GM23338 (cell line): ENCODE data around the gene ETV1. TPM values are rescaled to one million over a fixed set of nuclear protein-coding genes. Genes with fewer than 3 reads are reported as not detected.

Source experiments
- ATAC-seq: fragments of 200-7000 bp; cut with Tn5 transposase; 3 replicates; pipeline ENCODE4 v1.9.1; 2020
- DNase-seq: peaks from one replicate; pipeline ENCODE4 v3.0.0-alpha.2; 2015; ENCODE audit warnings: low spot score
- H2AFZ ChIP-seq: fragments of 200-600 bp; sonication (generic); 2 replicates; pipeline ENCODE4 v1.8.0; 2016; ENCODE audit warnings: antibody characterized with exemption, mild to moderate bottlenecking, moderate library complexity
- H3F3A ChIP-seq: fragments of 200-600 bp; sonication (generic); replicated peaks from 2 replicates; pipeline ENCODE4 v1.8.0; 2017; ENCODE audit warnings: antibody characterized with exemption, mixed run types, low read depth
- H3K27ac ChIP-seq: fragments of 200-600 bp; sonication (generic); 2 replicates; pipeline ENCODE4 v1.6.1; 2016; ENCODE audit warnings: low read depth
- H3K27me3 ChIP-seq: fragments of 200-600 bp; sonication (generic); 2 replicates; pipeline ENCODE4 v1.8.0; 2016; ENCODE audit warnings: mild to moderate bottlenecking, mixed run types, moderate library complexity; ENCODE audit not compliant: insufficient read depth
- H3K36me3 ChIP-seq: fragments of 200-600 bp; sonication (generic); 2 replicates; pipeline ENCODE4 v1.8.0; 2016; ENCODE audit warnings: mild to moderate bottlenecking; ENCODE audit not compliant: insufficient read depth
- H3K4me1 ChIP-seq: fragments of 200-600 bp; sonication (generic); 2 replicates; pipeline ENCODE4 v1.8.0; 2016; ENCODE audit warnings: mild to moderate bottlenecking, moderate library complexity; ENCODE audit not compliant: insufficient read depth
- H3K4me2 ChIP-seq: fragments of 200-600 bp; sonication (generic); 2 replicates; pipeline ENCODE4 v1.7.1; 2017; ENCODE audit warnings: mixed run types
- H3K4me3 ChIP-seq: fragments of 200-600 bp; sonication (generic); 2 replicates; pipeline ENCODE4 v1.6.1; 2016; ENCODE audit warnings: mixed run types
- H3K79me2 ChIP-seq: fragments of 200-600 bp; sonication (generic); replicated peaks from 2 replicates; pipeline ENCODE4 v1.8.0; 2017; ENCODE audit warnings: mild to moderate bottlenecking; ENCODE audit not compliant: insufficient read depth
- H3K9me2 ChIP-seq: fragments of 200-600 bp; sonication (generic); 2 replicates; pipeline ENCODE4 v1.8.0; 2017; ENCODE audit not compliant: insufficient read depth
- H4K20me1 ChIP-seq: fragments of 200-600 bp; sonication (generic); replicated peaks from 2 replicates; pipeline ENCODE4 v1.8.0; 2017; ENCODE audit warnings: mild to moderate bottlenecking; ENCODE audit not compliant: insufficient read depth
- H3K27ac Mint-ChIP-seq: 2 replicates; pipeline ENCODE4 v1.8.0; 2020; ENCODE audit warnings: inconsistent platforms, mild to moderate bottlenecking, moderate library complexity, mixed read lengths
- H3K27me3 Mint-ChIP-seq: 3 replicates; pipeline ENCODE4 v1.8.0; 2022; ENCODE audit warnings: low read depth, mild to moderate bottlenecking, moderate library complexity, mixed read lengths, inconsistent platforms; ENCODE audit not compliant: insufficient read depth, poor library complexity
- H3K36me3 Mint-ChIP-seq: 3 replicates; pipeline ENCODE4 v1.8.0; 2021; ENCODE audit warnings: low read depth, mild to moderate bottlenecking, inconsistent platforms, moderate library complexity, mixed read lengths
- H3K4me1 Mint-ChIP-seq: 3 replicates; pipeline ENCODE4 v1.8.0; 2020; ENCODE audit warnings: mild to moderate bottlenecking, inconsistent platforms, mixed read lengths
- H3K4me3 Mint-ChIP-seq: 3 replicates; pipeline ENCODE4 v1.8.0; 2021; ENCODE audit warnings: moderate library complexity, mild to moderate bottlenecking, inconsistent platforms, mixed read lengths
- H3K9me3 Mint-ChIP-seq: 3 replicates; pipeline ENCODE4 v1.8.0; 2020; ENCODE audit warnings: moderate library complexity, mild to moderate bottlenecking, inconsistent platforms, mixed read lengths
- CREB1 ChIP-seq: fragments of 250-450 bp; sonication (Bioruptor Pico); IDR thresholded peaks from 2 replicates; pipeline ENCODE4 v1.5.0; 2020; ENCODE audit warnings: low read depth, mild to moderate bottlenecking, moderate library complexity
- ETS1 ChIP-seq: IDR thresholded peaks from 2 replicates; pipeline ENCODE4 v1.6.1; 2016; ENCODE audit warnings: antibody characterized with exemption
- EZH2 ChIP-seq: fragments of 200-600 bp; sonication (generic); IDR thresholded peaks from one replicate; pipeline ENCODE4 v1.8.0; 2017; ENCODE audit warnings: antibody characterized with exemption, mild to moderate bottlenecking, low read depth; ENCODE audit not compliant: unreplicated experiment
- EZH2phosphoT487 ChIP-seq: fragments of 200-600 bp; sonication (generic); IDR thresholded peaks from one replicate; pipeline ENCODE4 v1.8.1; 2018; ENCODE audit warnings: antibody characterized with exemption; ENCODE audit not compliant: unreplicated experiment
- JUNB ChIP-seq: IDR thresholded peaks from one replicate; pipeline ENCODE4 v1.6.1; 2016; ENCODE audit warnings: antibody characterized with exemption; ENCODE audit not compliant: unreplicated experiment
- NANOG ChIP-seq: IDR thresholded peaks from 2 replicates; pipeline ENCODE4 v1.6.1; 2016; ENCODE audit warnings: antibody characterized with exemption, borderline replicate concordance
- POLR2AphosphoS5 ChIP-seq: IDR thresholded peaks from 2 replicates; pipeline ENCODE4 v1.6.1; 2016; ENCODE audit warnings: antibody characterized with exemption, low read depth
- STAT1 ChIP-seq: IDR thresholded peaks from one replicate; pipeline ENCODE4 v1.6.1; 2016; ENCODE audit warnings: antibody characterized with exemption; ENCODE audit not compliant: unreplicated experiment
- ZNF114 ChIP-seq: fragments of 250-450 bp; sonication (Bioruptor Pico); IDR thresholded peaks from 2 replicates; pipeline ENCODE4 v1.5.0; 2020; ENCODE audit warnings: mild to moderate bottlenecking, moderate library complexity
- ZNF331 ChIP-seq: fragments of 250-450 bp; sonication (Bioruptor Pico); IDR thresholded peaks from 2 replicates; pipeline ENCODE4 v1.5.0; 2020; ENCODE audit warnings: low read depth, mild to moderate bottlenecking, moderate library complexity
- polyA plus RNA-seq: library from polyadenylated mRNA; unstranded; fragments of >200 nt; fragmentation: Nextera tagmentation; extraction: Ambion mirVana; gene quantifications from 2 replicates; pipeline ENCODE4 v1.2.1, GENCODE V29; 2016
- total RNA-seq: library from RNA; depleted of rRNA; stranded (reverse); fragments of >200 nt; shearing (Covaris generic); gene quantifications from 2 replicates; pipeline ENCODE4 v1.2.3, GENCODE V29; 2014
- TF ChIP-seq, protein P1 (sequence below), 2 experiments: fragments of 200-600 bp in 1 of 2; sonication (generic) in 1 of 2; conservative IDR thresholded peaks; 2 replicates each; pipeline versions ENCODE4 v1.5.1 to v1.6.1; 2016 to 2017; ENCODE audit warnings: antibody characterized with exemption in 2 of 2, low read depth in 2 of 2, mild to moderate bottlenecking in 2 of 2, moderate library complexity in 1 of 2
- TF ChIP-seq, protein P2 (sequence below): IDR thresholded peaks from one replicate; pipeline ENCODE4 v1.6.1; 2018; ENCODE audit warnings: antibody characterized with exemption; ENCODE audit not compliant: unreplicated experiment
- TF ChIP-seq, protein P3 (sequence below): fragments of 250-450 bp; sonication (Bioruptor Pico); IDR thresholded peaks from 2 replicates; pipeline ENCODE4 v1.5.0; 2020; ENCODE audit warnings: mild to moderate bottlenecking, moderate library complexity

The ETV1 gene
- total and polyA plus RNA-seq, 2 experiments from 2014 or later: 49.4 to 61.9 TPM

GRCh38 chr7:14013898-14014297, 24.4 kb upstream of the ETV1 start:
- TF ChIP-seq, protein P1, sequence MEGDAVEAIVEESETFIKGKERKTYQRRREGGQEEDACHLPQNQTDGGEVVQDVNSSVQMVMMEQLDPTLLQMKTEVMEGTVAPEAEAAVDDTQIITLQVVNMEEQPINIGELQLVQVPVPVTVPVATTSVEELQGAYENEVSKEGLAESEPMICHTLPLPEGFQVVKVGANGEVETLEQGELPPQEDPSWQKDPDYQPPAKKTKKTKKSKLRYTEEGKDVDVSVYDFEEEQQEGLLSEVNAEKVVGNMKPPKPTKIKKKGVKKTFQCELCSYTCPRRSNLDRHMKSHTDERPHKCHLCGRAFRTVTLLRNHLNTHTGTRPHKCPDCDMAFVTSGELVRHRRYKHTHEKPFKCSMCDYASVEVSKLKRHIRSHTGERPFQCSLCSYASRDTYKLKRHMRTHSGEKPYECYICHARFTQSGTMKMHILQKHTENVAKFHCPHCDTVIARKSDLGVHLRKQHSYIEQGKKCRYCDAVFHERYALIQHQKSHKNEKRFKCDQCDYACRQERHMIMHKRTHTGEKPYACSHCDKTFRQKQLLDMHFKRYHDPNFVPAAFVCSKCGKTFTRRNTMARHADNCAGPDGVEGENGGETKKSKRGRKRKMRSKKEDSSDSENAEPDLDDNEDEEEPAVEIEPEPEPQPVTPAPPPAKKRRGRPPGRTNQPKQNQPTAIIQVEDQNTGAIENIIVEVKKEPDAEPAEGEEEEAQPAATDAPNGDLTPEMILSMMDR (conservative IDR thresholded peaks at IDR 0.05; ENCODE audit: low read depth in 2 of 2): no peak
- TF ChIP-seq, protein P2, sequence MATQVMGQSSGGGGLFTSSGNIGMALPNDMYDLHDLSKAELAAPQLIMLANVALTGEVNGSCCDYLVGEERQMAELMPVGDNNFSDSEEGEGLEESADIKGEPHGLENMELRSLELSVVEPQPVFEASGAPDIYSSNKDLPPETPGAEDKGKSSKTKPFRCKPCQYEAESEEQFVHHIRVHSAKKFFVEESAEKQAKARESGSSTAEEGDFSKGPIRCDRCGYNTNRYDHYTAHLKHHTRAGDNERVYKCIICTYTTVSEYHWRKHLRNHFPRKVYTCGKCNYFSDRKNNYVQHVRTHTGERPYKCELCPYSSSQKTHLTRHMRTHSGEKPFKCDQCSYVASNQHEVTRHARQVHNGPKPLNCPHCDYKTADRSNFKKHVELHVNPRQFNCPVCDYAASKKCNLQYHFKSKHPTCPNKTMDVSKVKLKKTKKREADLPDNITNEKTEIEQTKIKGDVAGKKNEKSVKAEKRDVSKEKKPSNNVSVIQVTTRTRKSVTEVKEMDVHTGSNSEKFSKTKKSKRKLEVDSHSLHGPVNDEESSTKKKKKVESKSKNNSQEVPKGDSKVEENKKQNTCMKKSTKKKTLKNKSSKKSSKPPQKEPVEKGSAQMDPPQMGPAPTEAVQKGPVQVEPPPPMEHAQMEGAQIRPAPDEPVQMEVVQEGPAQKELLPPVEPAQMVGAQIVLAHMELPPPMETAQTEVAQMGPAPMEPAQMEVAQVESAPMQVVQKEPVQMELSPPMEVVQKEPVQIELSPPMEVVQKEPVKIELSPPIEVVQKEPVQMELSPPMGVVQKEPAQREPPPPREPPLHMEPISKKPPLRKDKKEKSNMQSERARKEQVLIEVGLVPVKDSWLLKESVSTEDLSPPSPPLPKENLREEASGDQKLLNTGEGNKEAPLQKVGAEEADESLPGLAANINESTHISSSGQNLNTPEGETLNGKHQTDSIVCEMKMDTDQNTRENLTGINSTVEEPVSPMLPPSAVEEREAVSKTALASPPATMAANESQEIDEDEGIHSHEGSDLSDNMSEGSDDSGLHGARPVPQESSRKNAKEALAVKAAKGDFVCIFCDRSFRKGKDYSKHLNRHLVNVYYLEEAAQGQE: no peak
- TF ChIP-seq ETS1 (no peak), ZNF331 (CRISPR knock-in tag) (no peak), POLR2AphosphoS5 (no peak), EZH2phosphoT487 (no peak), JUNB (no peak), ZNF114 (CRISPR knock-in tag) (no peak), EZH2 (no peak), NANOG (no peak), STAT1 (no peak), CREB1 (CRISPR knock-in tag) (no peak)
- TF ChIP-seq, protein P3, sequence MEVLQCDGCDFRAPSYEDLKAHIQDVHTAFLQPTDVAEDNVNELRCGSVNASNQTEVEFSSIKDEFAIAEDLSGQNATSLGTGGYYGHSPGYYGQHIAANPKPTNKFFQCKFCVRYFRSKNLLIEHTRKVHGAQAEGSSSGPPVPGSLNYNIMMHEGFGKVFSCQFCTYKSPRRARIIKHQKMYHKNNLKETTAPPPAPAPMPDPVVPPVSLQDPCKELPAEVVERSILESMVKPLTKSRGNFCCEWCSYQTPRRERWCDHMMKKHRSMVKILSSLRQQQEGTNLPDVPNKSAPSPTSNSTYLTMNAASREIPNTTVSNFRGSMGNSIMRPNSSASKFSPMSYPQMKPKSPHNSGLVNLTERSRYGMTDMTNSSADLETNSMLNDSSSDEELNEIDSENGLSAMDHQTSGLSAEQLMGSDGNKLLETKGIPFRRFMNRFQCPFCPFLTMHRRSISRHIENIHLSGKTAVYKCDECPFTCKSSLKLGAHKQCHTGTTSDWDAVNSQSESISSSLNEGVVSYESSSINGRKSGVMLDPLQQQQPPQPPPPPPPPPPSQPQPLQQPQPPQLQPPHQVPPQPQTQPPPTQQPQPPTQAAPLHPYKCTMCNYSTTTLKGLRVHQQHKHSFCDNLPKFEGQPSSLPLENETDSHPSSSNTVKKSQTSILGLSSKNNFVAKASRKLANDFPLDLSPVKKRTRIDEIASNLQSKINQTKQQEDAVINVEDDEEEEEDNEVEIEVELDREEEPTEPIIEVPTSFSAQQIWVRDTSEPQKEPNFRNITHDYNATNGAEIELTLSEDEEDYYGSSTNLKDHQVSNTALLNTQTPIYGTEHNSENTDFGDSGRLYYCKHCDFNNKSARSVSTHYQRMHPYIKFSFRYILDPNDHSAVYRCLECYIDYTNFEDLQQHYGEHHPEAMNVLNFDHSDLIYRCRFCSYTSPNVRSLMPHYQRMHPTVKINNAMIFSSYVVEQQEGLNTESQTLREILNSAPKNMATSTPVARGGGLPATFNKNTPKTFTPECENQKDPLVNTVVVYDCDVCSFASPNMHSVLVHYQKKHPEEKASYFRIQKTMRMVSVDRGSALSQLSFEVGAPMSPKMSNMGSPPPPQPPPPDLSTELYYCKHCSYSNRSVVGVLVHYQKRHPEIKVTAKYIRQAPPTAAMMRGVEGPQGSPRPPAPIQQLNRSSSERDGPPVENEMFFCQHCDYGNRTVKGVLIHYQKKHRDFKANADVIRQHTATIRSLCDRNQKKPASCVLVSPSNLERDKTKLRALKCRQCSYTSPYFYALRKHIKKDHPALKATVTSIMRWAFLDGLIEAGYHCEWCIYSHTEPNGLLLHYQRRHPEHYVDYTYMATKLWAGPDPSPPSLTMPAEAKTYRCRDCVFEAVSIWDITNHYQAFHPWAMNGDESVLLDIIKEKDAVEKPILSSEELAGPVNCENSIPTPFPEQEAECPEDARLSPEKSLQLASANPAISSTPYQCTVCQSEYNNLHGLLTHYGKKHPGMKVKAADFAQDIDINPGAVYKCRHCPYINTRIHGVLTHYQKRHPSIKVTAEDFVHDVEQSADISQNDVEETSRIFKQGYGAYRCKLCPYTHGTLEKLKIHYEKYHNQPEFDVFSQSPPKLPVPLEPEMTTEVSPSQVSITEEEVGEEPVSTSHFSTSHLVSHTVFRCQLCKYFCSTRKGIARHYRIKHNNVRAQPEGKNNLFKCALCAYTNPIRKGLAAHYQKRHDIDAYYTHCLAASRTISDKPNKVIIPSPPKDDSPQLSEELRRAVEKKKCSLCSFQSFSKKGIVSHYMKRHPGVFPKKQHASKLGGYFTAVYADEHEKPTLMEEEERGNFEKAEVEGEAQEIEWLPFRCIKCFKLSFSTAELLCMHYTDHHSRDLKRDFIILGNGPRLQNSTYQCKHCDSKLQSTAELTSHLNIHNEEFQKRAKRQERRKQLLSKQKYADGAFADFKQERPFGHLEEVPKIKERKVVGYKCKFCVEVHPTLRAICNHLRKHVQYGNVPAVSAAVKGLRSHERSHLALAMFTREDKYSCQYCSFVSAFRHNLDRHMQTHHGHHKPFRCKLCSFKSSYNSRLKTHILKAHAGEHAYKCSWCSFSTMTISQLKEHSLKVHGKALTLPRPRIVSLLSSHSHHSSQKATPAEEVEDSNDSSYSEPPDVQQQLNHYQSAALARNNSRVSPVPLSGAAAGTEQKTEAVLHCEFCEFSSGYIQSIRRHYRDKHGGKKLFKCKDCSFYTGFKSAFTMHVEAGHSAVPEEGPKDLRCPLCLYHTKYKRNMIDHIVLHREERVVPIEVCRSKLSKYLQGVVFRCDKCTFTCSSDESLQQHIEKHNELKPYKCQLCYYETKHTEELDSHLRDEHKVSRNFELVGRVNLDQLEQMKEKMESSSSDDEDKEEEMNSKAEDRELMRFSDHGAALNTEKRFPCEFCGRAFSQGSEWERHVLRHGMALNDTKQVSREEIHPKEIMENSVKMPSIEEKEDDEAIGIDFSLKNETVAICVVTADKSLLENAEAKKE (CRISPR knock-in tag): no peak
- no peak overlapping the region for H2AFZ ChIP-seq
- no peaks in the 10 kb centered on the region for H3K4me1 ChIP-seq

More at GRCh38 chr7:14013898-14014297, 24.4 kb upstream of the ETV1 start:
- Mint-ChIP-seq H3K27me3 (no peaks in the 10 kb centered on the region), H3K4me1 (peaks cover 14% of the 10 kb centered on the region), H3K4me3 (no peak overlapping the region), H3K36me3 (no peaks in the 10 kb centered on the region), H3K9me3 (no peaks in the 10 kb centered on the region), H3K27ac (no peak overlapping the region)
- ATAC-seq (no peak), DNase-seq (no peak)
- Histone ChIP-seq H4K20me1 (no peaks in the 10 kb centered on the region), H3K27ac (no peak overlapping the region), H3K9me2 (no peaks in the 10 kb centered on the region), H3K4me3 (no peak overlapping the region), H3F3A (no peaks in the 10 kb centered on the region), H3K27me3 (no peaks in the 10 kb centered on the region), H3K36me3 (no peaks in the 10 kb centered on the region), H3K4me2 (no peak overlapping the region), H3K79me2 (no peaks in the 10 kb centered on the region)
